ENCODE measurements around the gene STXBP6. TPM values are rescaled to one million over a fixed set of nuclear protein-coding genes. Genes with fewer than 3 reads are reported as not detected.
A peak's percentile ranks its signal among the peaks of the same experiment; 100 is the strongest.

STXBP6 gene
- total and polyA plus RNA-seq, 2 of the 13 experiments (the other 11 are each of a cell fraction or from before 2014, with no cell fraction given) = 35.3 to 42.8 TPM

DNA sequence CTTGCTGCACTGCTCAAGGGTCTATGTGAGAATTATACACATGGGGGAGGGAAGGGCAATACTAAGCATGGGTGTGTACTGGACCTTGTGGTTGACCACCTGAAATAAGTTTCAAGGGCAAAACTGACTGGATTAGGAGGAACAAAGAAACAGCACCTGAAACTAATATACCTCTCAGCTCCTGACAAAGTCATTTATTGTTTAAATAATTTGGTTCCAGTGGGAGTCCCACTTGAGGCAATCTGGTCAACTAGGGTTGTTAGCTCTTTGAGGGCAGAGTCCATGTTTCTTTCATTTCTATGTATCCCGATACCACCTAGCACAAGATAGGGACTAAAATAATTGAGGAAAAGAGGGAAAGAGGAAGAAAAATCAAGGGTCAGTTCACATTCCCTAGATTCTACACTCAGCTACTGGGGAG is 45.5 kb downstream of the STXBP6 start (continued):
- TF ChIP-seq HNRNPLL (IDR thresholded peaks at IDR 0.05; ENCODE audit: low read depth, low read length, poor library complexity, severe bottlenecking) (no peak), KDM1A (CRISPR knock-in tag; IDR thresholded peaks at IDR 0.05) (no peak), MTA1 (CRISPR knock-in tag; IDR thresholded peaks at IDR 0.05; ENCODE audit: borderline replicate concordance) (no peak), ZNF124 (CRISPR knock-in tag; IDR thresholded peaks at IDR 0.05) (0 out of 2 replicates have a peak, but pooled peaks have one; percentile 42), WIZ (CRISPR knock-in tag; IDR thresholded peaks at IDR 0.05) (0 out of 2 replicates have a peak, but pooled peaks have one; percentile 63), ZNF121 (CRISPR knock-in tag; IDR thresholded peaks at IDR 0.05) (no peak), ZNF720 (CRISPR knock-in tag; IDR thresholded peaks at IDR 0.05) (no peak), ZNF644 (CRISPR knock-in tag; IDR thresholded peaks at IDR 0.05; ENCODE audit: low read depth) (peak; percentile 95), ZNF446 (CRISPR knock-in tag; IDR thresholded peaks at IDR 0.05) (no peak), ZNF17 (CRISPR knock-in tag; IDR thresholded peaks at IDR 0.05) (no peak), SOX13 (IDR thresholded peaks at IDR 0.05) (no peak), SOX13 (CRISPR knock-in tag; conservative IDR thresholded peaks at IDR 0.05 in 1 of 2, IDR thresholded peaks at IDR 0.05 in 1 of 2) (peak in 1 of 2 experiments; percentile 56; a peak in 2 of 4 replicates), THAP11 (CRISPR knock-in tag; IDR thresholded peaks at IDR 0.05) (0 out of 2 replicates have a peak, but pooled peaks have one; percentile 4), KDM6A (CRISPR knock-in tag; IDR thresholded peaks at IDR 0.05; ENCODE audit: low read depth) (no peak), ZNF317 (CRISPR knock-in tag; IDR thresholded peaks at IDR 0.05) (no peak; the same call in 1 of the 2 replicates), ZNF44 (CRISPR knock-in tag; IDR thresholded peaks at IDR 0.05) (no peak), NCOR1 (IDR thresholded peaks at IDR 0.05; ENCODE audit: borderline replicate concordance, low read length) (no peak), HNF4G (IDR thresholded peaks at IDR 0.05; ENCODE audit: borderline replicate concordance, low read depth, low read length) (peak; percentile 60; the same call in 1 of the 2 replicates), HNF4G (CRISPR knock-in tag; IDR thresholded peaks at IDR 0.05; ENCODE audit: borderline replicate concordance, low read depth) (0 out of 2 replicates have a peak, but pooled peaks have one; percentile 57)
- TF ChIP-seq, protein P1, sequence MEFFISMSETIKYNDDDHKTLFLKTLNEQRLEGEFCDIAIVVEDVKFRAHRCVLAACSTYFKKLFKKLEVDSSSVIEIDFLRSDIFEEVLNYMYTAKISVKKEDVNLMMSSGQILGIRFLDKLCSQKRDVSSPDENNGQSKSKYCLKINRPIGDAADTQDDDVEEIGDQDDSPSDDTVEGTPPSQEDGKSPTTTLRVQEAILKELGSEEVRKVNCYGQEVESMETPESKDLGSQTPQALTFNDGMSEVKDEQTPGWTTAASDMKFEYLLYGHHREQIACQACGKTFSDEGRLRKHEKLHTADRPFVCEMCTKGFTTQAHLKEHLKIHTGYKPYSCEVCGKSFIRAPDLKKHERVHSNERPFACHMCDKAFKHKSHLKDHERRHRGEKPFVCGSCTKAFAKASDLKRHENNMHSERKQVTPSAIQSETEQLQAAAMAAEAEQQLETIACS (CRISPR knock-in tag; IDR thresholded peaks at IDR 0.05) = no peak
- TF ChIP-seq, protein P2, sequence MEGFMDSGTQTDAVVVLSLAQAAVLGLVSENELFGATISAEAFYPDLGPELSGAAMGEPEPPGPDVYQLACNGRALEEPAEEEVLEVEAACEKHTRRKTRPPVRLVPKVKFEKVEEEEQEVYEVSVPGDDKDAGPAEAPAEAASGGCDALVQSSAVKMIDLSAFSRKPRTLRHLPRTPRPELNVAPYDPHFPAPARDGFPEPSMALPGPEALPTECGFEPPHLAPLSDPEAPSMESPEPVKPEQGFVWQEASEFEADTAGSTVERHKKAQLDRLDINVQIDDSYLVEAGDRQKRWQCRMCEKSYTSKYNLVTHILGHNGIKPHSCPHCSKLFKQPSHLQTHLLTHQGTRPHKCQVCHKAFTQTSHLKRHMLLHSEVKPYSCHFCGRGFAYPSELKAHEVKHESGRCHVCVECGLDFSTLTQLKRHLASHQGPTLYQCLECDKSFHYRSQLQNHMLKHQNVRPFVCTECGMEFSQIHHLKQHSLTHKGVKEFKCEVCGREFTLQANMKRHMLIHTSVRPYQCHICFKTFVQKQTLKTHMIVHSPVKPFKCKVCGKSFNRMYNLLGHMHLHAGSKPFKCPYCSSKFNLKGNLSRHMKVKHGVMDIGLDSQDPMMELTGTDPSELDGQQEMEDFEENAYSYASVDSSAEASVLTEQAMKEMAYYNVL (CRISPR knock-in tag; IDR thresholded peaks at IDR 0.05; ENCODE audit: borderline replicate concordance) = 0 out of 2 replicates have a peak, but pooled peaks have one; percentile 48
- TF ChIP-seq, protein P3, sequence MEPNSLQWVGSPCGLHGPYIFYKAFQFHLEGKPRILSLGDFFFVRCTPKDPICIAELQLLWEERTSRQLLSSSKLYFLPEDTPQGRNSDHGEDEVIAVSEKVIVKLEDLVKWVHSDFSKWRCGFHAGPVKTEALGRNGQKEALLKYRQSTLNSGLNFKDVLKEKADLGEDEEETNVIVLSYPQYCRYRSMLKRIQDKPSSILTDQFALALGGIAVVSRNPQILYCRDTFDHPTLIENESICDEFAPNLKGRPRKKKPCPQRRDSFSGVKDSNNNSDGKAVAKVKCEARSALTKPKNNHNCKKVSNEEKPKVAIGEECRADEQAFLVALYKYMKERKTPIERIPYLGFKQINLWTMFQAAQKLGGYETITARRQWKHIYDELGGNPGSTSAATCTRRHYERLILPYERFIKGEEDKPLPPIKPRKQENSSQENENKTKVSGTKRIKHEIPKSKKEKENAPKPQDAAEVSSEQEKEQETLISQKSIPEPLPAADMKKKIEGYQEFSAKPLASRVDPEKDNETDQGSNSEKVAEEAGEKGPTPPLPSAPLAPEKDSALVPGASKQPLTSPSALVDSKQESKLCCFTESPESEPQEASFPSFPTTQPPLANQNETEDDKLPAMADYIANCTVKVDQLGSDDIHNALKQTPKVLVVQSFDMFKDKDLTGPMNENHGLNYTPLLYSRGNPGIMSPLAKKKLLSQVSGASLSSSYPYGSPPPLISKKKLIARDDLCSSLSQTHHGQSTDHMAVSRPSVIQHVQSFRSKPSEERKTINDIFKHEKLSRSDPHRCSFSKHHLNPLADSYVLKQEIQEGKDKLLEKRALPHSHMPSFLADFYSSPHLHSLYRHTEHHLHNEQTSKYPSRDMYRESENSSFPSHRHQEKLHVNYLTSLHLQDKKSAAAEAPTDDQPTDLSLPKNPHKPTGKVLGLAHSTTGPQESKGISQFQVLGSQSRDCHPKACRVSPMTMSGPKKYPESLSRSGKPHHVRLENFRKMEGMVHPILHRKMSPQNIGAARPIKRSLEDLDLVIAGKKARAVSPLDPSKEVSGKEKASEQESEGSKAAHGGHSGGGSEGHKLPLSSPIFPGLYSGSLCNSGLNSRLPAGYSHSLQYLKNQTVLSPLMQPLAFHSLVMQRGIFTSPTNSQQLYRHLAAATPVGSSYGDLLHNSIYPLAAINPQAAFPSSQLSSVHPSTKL (CRISPR knock-in tag; IDR thresholded peaks at IDR 0.05) = peak; percentile 24; the same call in 1 of the 2 replicates
- TF ChIP-seq, protein P4, sequence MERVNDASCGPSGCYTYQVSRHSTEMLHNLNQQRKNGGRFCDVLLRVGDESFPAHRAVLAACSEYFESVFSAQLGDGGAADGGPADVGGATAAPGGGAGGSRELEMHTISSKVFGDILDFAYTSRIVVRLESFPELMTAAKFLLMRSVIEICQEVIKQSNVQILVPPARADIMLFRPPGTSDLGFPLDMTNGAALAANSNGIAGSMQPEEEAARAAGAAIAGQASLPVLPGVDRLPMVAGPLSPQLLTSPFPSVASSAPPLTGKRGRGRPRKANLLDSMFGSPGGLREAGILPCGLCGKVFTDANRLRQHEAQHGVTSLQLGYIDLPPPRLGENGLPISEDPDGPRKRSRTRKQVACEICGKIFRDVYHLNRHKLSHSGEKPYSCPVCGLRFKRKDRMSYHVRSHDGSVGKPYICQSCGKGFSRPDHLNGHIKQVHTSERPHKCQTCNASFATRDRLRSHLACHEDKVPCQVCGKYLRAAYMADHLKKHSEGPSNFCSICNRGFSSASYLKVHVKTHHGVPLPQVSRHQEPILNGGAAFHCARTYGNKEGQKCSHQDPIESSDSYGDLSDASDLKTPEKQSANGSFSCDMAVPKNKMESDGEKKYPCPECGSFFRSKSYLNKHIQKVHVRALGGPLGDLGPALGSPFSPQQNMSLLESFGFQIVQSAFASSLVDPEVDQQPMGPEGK (CRISPR knock-in tag; IDR thresholded peaks at IDR 0.05) = 0 out of 2 replicates have a peak, but pooled peaks have one; percentile 29

Measured in HepG2 (cell line).